T-helper 1 cell treated with Interleukin-12 subunit alpha and Interleukin-12 subunit beta and Interleukin-4 antibody, amounts not matched to agents 30 ng/mL and 1 ng/mL, for 36 hours (primary cell): ENCODE results near the gene PPP6R3. TPM values are rescaled to one million over a fixed set of nuclear protein-coding genes. Genes with fewer than 3 reads are reported as not detected.
"Not testable (repeated sequence)": the region's sequence is repeated elsewhere in the genome, so short reads cannot be mapped to it uniquely, and the experiment has no call there.

Experiments
- intact Hi-C: fragments of 100-400 bp; cut with micrococcal nuclease; formaldehyde crosslinking; loops from one replicate; pipeline ENCODE4 v1.15.1; 2024
- total RNA-seq: library from RNA; stranded (reverse); gene quantifications from 2 replicates; pipeline ENCODE4 v1.2.3, GENCODE V29; 2022

The PPP6R3 gene
- total RNA-seq, 1 donor from 2014 or later, result 139 TPM

- intact Hi-C loops, result no loop called here
Observed at GRCh38 chr11:68457216-68457897, 3.2 kb upstream of the PPP6R3 start.

- intact Hi-C loops, result no loop called here
Observed at GRCh38 chr11:68457898-68458249, 2.7 kb upstream of the PPP6R3 start.

DNA sequence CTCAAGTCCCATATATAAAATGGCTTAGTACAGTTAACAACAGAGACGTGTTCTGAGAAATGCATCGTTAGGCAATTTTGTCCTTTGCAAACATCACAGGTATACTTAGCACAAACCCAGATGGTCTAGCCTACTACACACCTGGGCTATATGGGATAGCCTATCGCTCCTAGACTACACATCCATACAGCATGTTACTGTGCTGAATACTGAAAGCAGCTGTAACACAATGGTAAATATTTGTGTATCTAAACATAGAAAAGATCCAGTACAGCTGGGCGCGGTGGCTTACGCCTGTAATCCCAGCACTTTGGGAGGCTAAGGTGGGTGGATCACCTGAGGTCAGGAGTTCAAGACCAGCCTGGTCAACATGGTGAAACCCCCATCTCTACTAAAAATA is 2.2 kb upstream of the PPP6R3 start:
- intact Hi-C loops, result not testable (repeated sequence)

DNA sequence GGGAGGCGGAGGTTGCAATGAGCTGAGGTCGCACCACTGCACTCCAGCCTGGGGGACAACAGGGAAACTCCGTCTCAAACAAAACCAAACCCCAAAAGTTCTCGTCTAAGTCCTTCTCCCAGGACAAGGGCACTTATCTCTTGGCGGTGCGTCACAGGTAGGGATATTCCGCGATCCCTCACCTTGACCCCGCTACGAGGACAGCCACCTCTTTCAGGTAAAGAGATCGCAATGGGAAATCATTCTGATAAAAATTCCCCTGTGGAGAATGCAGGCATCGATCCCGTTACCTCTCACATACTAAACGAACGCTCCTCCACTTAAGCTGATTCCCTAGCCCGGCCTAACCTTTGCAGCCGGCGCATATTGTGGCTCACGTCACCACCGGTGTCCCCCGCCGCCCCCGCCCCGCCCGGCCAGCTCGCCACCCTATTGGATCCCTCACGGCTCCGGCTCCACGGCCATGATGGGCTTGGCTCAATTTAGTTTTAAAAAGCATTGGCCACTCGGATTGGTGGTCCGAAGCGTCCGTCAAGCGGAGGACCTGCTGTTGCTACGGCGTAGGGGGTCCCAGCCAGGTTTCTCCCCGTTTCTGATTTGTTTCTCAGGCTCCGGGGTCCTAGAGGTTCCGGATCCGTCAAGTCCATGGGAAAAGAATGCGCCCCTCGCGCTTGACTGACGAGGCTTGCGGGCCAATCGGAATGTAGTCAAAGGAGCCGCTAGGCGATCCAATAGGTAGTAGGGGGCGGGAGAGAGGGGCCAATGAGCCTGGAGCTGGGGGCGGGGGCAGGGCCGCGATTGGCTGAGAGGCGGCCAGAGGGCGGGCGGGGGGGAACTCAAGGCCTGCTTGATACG is 439 bp upstream of the PPP6R3 start:
- intact Hi-C loops, result loop anchor here (1.0 to 10.0 kb wide), 14 partner anchors 12 to 1215 kb away; partner anchors contain the start of genes CHKA, IGHMBP2, LTO1 and MRPL21

DNA sequence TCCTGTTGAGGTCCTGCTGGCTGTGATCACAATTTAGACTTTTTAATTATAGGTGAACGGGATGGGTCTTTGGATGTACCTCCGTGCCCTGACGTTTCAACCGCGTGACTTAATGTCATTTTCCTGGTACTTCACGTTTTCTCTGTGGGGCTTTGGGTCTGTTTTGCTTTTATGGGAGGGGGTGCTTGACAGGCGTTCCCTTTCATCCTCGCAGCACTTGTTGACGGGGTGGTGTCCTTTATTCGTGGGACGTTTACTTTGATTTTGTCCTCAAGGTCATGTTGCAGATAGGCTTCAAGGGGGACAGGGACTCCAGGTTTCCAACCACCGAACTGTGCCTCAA is 994 bp downstream of the PPP6R3 start:
- intact Hi-C loops, result loop anchor here (2.0 to 10.0 kb wide), 9 partner anchors 66 to 1213 kb away; partner anchors contain the start of genes CHKA, IGHMBP2, LTO1 and MRPL21

GRCh38 chr11:68463714-68464113 is 3.2 kb downstream of the PPP6R3 start:
- intact Hi-C loops, result loop anchor here (5.0 to 10.0 kb wide), 4 partner anchors 64 to 1211 kb away; partner anchors contain the start of genes IGHMBP2, LTO1 and MRPL21

DNA sequence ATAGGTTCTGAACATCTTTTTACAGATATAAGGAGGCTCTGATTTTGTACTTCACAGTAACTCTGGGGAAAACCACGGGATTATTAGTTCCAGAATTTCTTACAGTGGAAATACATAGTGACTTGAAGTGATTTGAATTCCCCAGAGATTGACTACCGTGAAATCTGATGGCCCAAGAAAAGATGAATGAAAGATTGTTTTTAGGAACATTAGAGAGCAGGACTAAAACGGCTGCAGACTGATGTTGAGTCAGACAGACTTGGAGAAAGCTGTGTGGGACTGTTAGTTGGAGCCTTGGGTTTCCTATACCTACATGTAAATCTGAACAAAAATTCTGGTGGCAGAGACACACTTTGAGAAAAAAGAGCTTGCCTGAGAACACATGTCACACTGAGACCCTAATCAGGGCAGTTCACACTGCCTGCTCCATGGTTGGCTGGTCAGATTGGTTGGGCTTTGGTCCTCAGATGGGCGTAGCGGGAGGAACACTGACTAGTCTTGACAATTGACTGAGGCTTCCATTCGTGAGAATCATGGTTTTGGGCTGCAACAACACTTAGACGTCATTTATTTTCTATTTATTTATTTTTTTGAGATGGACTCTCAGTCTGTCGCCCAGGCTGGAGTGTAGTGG is 6.8 kb downstream of the PPP6R3 start:
- intact Hi-C loops, result loop anchor here (10.0 kb wide), 1 partner anchor 1207 kb away; the partner anchor contains the start of gene LTO1

GRCh38 chr11:68468217-68468828 is 7.8 kb downstream of the PPP6R3 start:
- intact Hi-C loops, result loop anchor here (10.0 kb wide), 1 partner anchor 1206 kb away; the partner anchor contains the start of gene LTO1

GRCh38 chr11:68469122-68469521 is 8.6 kb downstream of the PPP6R3 start:
- intact Hi-C loops, result loop anchor here (10.0 kb wide), 1 partner anchor 1206 kb away; the partner anchor contains the start of gene LTO1

DNA sequence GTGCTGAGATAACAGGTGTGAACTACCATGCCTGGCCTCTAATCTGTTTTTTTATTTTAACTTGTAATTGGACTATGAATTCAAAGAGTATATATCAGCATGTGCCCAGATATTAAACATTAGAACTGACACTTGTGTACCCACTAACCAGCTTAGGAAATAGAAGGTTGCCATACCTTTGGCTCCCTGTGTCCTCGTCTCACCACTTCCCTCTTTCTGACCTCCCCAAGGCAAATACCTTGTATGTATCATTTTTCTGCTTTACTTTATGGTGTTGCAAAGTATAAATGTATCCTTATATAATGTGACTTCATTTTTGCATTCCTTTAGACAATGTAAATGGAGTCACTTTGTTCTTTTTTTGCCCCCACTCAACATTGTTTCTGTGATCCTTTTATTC is 9.1 kb downstream of the PPP6R3 start:
- intact Hi-C loops, result loop anchor here (10.0 kb wide), 1 partner anchor 1205 kb away; the partner anchor contains the start of gene LTO1

- intact Hi-C loops, result no loop called here
Observed at GRCh38 chr11:68470304-68470811, 9.8 kb downstream of the PPP6R3 start.

DNA sequence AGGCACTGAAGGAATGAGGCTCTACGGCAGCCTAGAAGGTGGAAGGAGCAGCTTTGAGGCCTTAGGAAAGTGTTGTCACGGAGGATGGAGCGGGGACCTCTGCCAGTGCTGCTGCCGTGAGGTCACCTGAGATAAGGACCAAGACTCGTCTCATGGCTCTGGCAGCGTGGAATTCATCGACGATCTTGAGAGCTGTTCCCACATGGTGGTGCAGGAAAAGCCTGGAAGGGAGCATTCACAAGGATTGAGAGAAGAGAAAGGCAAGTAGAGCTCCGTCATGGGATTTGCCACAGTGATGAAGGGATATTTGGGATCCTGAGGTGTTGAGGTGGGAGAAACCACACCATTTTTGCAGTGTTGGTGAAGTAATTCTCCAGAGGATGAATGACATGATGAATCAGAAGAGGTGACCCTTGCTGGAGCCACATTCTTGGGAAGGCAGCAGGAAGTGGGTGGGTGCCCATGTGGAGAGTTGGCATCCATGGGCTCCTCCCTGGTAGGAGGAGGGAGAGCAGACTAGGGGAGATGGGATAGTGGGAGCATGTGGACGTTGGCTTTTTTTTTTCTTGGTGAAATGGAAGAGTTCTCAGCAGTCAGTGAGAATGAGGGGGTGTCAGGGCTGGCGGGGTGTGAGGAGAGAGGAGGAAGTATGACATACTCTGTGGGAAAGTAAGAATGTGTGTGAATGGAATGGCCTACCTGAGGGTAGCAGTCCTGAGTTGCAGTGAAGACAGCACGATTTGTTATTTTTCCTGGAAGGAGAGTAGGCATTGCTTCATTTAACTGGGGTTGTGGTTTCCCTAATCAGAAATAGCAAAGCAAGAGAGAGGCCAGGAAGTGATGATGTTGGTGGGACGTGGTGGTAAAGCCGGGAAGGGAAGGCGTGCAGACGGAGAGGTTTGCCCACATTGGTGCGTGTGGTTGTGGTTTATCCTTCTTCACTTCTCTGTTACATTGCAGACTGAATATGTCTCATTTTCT is 11.1 kb downstream of the PPP6R3 start:
- intact Hi-C loops, result loop anchor here (1.0 kb wide), 1 partner anchor 11 kb away; the partner anchor contains the start of gene PPP6R3

- intact Hi-C loops, result loop anchor here (1.0 kb wide), 1 partner anchor 12 kb away; the partner anchor contains the start of gene PPP6R3
Observed at GRCh38 chr11:68472778-68473177, 12.2 kb downstream of the PPP6R3 start.

DNA sequence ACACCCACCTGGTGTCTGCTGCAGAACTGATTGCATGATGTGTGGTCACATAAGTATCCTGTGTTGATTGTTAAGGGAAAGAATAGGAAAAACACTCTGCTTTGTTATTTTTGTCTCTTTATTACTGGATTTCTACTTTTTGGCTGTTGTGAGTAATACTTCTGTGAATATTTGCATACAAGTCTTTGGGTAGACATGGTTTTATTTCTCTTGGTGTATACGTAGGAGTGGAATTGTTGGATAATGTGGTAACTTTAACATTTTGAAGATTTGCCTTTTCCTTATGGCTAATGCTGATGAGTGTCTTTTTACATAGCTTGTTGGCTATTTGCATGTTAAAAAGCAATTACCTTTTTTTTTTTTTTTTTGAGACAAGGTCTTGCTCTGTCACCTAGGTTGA is 13.1 kb downstream of the PPP6R3 start:
- intact Hi-C loops, result no loop called here

DNA sequence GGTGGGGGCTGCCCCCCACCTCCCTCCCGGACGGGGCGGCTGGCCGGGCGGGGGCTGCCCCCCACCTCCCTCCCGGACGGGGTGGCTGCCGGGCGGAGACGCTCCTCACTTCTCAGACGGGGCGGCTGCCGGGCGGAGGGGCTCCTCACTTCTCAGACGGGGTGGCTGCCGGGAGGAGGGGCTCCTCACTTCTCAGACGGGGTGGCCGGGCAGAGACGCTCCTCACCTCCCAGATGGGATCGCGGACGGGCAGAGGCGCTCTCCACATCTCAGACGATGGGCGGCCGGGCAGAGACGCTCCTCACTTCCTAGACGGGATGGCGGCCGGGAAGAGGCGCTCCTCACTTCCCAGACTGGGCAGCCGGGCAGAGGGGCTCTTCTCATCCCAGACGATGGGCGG is 15.1 kb downstream of the PPP6R3 start:
- intact Hi-C loops, result not testable (repeated sequence)

GRCh38 chr11:68479390-68479789 is 18.8 kb downstream of the PPP6R3 start:
- intact Hi-C loops, result no loop called here

DNA sequence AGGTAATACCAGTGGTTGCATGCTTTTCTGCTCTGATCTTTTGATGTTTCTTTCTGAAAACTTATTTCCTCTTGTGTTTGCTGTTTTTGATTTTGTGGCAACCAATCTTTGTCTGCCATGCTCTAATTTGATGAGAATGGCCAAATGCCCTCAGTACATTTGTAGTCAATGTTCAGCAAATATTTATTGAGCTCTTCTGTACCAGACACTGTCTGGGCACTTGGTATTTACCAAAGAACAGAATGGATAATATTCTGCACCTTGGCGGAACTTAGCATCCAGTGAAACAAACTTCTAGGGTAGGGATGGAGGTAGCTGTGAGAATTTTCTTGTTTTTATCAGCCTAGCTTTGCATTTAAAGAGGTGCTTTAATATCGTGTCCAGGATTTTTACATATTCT is 19.6 kb downstream of the PPP6R3 start:
- intact Hi-C loops, result no loop called here

DNA sequence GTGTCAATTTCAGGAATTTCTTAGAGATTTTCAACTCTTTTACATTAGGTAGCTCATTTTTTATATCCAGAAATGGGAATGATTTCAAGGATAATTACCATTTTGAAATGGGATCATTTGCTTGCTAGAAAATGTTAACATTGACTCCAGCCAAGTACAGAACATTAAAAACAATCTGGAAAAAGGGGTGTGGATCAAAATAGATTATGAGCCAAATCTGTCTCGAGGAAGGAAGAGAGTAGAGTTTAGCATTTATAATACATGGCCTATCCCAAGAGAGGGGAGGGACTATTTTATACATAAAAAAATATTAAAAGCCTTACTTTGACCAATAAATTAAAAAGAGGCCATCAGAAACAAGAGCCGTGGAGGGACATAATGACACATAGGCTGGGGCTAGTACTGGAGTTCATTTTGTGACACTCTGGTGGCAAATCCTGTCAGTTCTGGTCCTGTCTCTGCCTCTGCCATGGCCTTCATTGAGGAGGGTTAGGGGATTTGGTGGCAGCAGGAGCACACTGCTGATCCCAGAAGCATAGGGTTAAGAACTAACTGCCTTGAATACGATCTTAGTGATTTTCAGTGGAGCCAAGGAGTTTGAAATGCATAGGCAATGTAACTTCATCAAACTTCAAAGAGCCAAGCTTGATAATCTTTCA is 20.4 kb downstream of the PPP6R3 start:
- intact Hi-C loops, result no loop called here

GRCh38 chr11:68481579-68482240 is 21.2 kb downstream of the PPP6R3 start:
- intact Hi-C loops, result no loop called here
